HG03103 (cell line): ENCODE data around the gene TXNDC15.

Source experiments
- ATAC-seq: cut with Tn5 transposase; IDR thresholded peaks from one replicate; pipeline ENCODE4 v1.9.1; 2021; ENCODE audit warnings: low read depth; ENCODE audit not compliant: unreplicated experiment

TXNDC15 gene

DNA sequence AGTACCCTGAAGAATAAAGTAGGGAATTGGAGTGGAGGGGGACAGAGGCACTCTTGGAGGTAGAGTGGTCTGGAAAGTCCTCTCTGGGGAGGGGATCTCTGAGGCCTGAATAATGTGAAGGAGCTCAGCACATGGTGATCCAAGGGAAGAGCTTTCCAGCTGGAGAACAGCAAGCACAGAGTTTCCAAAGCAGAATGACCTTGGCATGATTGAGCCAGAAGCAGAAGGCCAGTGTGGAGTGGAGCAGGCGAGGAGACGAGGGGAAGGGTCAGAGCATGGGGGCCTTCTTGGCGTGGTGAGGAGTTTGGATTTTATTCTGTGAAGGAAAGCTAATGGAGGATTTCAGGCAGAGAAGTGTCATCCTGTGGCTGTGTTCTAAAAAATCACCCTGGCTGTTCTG, 39.1 kb downstream of the TXNDC15 start:
- no peak for ATAC-seq

DNA sequence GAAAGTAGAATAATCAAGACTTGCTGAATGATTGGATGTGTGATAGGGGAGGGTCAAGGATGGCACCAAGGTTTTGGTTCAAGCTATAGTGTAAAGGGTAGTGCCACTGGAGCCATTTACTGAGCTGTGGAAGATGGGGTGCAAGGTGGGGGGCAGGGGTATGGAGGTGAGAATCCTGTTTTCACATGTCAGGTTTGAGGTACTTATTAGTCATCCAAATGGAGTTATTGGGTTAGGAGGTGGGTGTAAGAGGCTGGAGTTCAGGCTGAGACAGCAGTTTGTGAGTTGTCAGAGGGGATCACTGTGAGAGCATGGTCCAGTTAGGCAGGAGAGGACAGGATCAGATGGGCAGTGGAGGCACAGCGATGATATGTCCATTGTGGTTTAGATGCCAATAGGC, 39.6 kb downstream of the TXNDC15 start:
- no peak for ATAC-seq

DNA sequence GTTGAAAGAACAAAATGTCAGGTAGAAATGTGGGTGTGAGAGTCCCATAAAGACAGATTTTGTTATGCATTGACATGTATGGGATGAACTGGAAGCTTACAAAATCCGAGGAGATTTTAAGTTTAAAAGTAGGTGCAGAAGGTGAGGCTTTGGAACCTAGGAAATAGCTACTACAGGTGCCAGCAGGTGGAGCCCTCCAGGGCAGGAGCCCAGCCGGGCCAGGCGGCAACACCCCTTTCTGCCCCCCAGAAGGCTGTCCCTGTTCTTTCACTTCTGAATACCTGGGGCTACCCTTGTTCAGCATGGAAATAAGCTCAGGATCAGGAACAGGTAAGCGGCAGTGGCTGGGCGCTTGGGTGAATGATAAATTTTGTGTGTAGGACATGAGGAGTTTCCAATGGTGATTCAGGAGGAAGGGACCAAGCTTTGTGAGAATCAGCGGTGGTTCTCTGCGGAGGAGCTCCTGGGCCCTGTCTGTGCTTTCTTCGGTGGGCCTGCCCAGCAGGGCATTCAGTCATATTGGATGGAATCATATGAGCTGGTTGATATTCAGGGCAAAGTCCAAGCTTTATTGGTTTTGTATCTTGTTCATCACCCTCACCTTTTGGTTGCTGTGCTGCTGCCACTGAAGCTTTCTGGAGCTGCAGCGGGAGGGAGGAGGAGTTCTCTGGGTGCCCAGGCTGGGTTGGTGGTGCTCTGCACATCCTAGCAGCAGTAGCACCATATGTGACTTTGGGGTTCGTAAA, 43.1 kb downstream of the TXNDC15 start:
- no peak for ATAC-seq

DNA sequence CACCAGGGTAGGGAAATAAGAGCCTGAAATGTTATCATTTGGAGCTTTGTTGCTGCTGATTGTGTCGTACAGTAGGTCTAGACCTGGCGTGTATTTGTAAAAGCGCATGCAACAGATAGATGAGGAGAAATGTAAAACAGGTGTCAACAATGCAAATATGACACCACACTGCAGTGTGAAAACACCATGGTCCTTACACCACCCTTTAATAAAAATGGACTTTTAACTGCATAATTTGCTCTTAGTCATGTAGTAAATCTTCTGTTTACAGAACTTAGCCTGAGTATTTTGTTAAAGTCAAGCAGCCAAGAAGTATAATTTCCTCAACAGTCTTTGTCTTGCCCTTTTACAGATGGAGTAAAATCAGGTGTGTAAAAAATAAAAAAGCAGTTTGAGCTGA, 44.7 kb downstream of the TXNDC15 start:
- no peak for ATAC-seq

- ATAC-seq = no peak
Measured at GRCh38 chr5:134920848-134921575, 46.8 kb downstream of the TXNDC15 start.

- ATAC-seq = no peak
Measured at GRCh38 chr5:134932508-134932907, 58.3 kb downstream of the TXNDC15 start.

- ATAC-seq = no peak
Measured at GRCh38 chr5:134934202-134934601, 60.0 kb downstream of the TXNDC15 start.

DNA sequence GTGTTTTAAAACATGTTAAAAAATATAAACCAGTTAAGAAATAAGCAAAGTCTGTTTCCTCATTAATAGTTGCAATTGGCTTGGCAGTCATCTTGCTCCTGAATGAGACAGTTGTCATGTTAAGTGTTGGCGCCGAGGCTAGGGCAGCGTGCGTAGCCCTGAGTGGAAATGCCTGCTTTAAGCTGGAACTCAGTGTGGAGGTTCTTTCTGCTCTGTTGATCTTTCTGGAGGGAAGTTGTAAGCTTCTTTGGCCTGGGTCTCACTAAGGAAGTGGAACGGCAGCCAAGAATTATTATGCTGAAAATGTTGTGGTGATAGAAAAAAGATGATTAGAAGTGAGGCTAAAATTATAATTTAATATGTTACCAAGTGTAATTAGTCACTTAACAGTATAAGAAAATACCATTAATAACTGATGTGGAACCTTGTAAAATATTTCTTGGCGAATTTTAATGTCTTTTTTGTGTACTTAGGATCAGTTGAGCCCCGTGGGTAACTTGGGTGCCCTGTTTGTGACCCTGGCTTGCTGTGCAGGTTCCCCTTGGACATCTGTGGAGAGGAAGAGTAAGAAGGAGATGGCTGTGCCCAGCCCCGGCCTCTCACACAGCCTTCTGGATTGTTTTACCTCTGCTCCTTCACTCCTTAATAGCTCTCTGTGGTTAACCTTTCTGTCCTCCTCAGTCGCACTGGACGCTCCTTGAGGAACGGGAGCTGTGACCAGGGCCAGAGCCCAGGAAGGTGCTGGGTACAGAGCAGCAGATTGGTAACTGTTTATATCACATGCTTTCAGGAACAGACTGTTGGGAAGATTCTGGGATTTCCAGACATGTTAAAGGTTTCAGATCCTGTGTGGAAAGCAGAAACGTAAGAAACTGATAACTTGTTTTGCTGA, 61.8 kb downstream of the TXNDC15 start:
- ATAC-seq = no peak

DNA sequence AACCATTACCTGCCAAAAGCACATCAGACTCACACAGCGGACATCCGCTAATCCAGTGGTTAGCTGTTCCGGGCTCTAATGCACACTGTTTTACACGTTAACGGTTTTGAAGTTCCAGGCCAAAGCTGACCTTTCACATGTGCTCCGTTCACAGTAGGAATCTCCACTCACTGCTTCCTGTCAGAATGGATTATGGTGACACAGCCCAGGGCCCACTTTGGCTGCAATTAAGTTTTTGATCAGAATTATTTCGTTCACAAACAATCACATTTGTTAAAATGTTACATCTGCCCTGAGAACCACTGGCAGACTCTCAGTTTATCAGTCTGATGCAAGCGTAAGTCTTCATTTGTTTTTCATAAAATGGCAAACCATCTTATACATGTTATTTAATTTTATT, 63.4 kb downstream of the TXNDC15 start:
- no peak for ATAC-seq

- no peak for ATAC-seq
Measured at GRCh38 chr5:134938030-134938429, 63.9 kb downstream of the TXNDC15 start.

DNA sequence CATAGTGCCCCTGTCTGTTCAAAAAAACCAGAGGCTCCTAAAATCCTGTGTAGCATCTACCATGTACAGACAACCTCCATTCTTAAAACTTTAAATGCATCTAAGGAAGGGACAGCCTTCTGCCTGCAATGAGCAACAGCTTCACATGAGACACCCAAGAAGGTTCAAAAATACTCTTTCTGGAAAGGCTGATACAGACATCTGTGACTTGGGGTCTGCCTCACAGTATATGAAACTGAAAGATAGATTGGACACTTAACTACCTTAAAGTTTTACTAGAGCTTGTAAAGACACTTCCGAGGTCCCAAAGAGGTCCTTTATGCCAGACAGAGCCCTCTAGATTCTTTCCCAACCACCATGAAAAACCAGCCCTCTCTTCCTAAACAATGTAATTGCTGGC, 65.3 kb downstream of the TXNDC15 start:
- no peak for ATAC-seq

DNA sequence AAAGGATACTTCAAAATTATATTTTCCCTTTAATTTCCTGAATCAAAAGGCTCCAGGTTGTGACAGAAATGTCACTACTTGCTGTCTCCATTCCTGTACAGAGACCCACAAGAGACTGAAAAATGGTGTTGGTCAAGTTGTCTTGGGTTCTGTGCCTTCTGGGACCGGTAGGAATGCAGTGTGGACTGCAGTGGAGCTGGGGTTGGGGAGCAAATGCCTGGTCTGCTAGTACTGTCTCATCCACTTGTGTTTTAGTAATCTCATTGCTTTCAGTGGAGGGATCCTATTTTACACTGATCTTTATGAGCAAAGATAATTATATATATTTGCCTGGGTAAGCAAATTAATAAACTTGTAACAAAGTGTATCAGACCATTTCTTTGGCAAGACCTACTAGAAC, 69.4 kb downstream of the TXNDC15 start:
- ATAC-seq = no peak

DNA sequence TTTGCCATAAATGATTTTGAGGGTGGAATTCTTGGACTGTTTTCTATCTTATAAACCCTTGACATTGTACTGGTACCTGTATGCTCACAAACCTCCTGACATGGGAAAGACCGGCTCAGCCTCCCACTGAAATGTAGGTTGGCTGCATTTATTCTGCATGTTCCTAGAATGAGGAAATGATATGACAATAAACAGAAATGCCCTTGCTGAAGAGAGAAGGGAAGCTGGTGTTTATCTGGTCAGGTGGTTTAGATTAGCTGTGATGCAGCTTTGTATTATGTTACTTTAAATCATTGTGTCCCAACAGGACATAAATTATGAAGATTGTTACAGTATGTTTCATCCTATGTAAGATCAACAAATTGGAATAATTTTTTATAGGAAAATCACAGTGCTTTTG, 70.5 kb downstream of the TXNDC15 start:
- no peak for ATAC-seq

- no peak for ATAC-seq
Measured at GRCh38 chr5:134945041-134945440, 70.9 kb downstream of the TXNDC15 start.

DNA sequence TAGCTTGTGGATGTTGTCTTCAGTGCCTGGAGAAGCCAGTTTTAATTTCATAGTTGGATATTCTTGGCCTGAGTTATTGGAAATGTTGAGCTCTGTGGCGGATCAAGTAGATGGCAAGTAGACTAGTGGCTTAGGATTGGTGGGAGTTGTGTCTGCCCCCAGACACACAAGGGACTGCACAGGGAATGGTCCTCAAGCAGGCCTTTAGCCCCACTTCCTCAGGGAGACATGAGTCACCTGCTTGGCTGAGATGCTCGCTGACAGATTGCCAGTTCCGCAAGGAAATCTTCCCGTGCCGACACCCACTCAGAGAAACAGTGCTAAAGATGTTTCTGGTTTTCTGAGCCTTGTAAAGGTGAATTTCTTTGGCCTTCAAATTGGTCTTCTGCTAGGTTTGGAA, 74.7 kb downstream of the TXNDC15 start:
- no peak for ATAC-seq

DNA sequence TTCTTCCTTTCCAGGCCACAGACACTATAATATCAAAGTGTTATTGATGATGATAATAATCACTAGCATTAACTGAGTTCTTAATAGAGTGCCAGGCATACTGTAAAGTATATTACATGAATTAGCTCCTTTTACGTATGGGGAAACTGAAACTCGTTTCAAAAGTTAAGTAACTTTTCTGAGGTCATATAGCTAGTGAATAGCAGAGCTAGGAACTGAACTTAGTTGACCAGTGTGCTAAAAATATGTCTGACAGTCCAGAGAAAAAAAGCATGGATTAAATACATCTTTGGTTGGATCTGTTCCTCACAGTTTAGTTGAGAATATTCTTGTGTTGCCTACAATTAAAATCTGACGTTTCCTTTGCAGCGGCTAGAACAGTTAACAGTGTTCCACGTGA, 75.1 kb downstream of the TXNDC15 start:
- no peak for ATAC-seq
